IMR-90 (cell line): ENCODE results near the gene ZNF644. TPM values are rescaled to one million over a fixed set of nuclear protein-coding genes. Genes with fewer than 3 reads are reported as not detected.

Experiments used
- ATAC-seq: fragments of 200-7000 bp; cut with Tn5 transposase; 2 replicates; pipeline ENCODE4 v1.9.1; 2020; ENCODE audit warnings: low read depth, mild to moderate bottlenecking, moderate library complexity
- BruUV-seq: library from RNA; stranded (reverse); fragments of 400-500 nt; replicated peaks from 2 replicates; lab custom pipeline; 2021; lab: Mats Ljungman, UMichigan
- CTCF ChIA-PET: fragments of 300-600 bp; formaldehyde crosslinking; extraction: SDS; loops from one replicate; lab custom pipeline; 2021; ENCODE audit warnings: antibody characterized with exemption; lab: Yijun Ruan, JAX
- POLR2A ChIA-PET: fragments of 300-600 bp; sonication (Branson Sonifier 250); formaldehyde crosslinking; loops from one replicate; lab custom pipeline; 2022; ENCODE audit warnings: antibody characterized with exemption; ENCODE audit not compliant: unreplicated experiment; lab: Charles Lee
- DNase-seq: peaks from one replicate; pipeline ENCODE4 v3.0.0; 2013
- H2AFZ ChIP-seq: replicated peaks from 2 replicates; pipeline ENCODE3; 2013; ENCODE audit warnings: low read length, mild to moderate bottlenecking; ENCODE audit not compliant: poor library complexity
- H2AK5ac ChIP-seq: 2 replicates; pipeline ENCODE4 v1.6.1; 2013; ENCODE audit warnings: low read depth, low read length, inconsistent platforms
- H2AK9ac ChIP-seq: replicated peaks from 2 replicates; pipeline ENCODE3; 2013; ENCODE audit warnings: mild to moderate bottlenecking, low read depth, low read length, moderate library complexity; ENCODE audit not compliant: poor library complexity
- H2BK120ac ChIP-seq: 2 replicates; pipeline ENCODE4 v1.6.1; 2013; ENCODE audit warnings: low read depth, low read length, inconsistent platforms
- H2BK15ac ChIP-seq: 3 replicates; pipeline ENCODE4 v1.6.1; 2013; ENCODE audit warnings: low read depth, low read length, inconsistent platforms
- H2BK20ac ChIP-seq: 2 replicates; pipeline ENCODE4 v1.6.1; 2013; ENCODE audit warnings: low read depth, mild to moderate bottlenecking, inconsistent platforms, low read length, moderate library complexity
- H2BK5ac ChIP-seq: 2 replicates; pipeline ENCODE4 v1.6.1; 2013; ENCODE audit warnings: mild to moderate bottlenecking, low read depth, low read length, inconsistent platforms; ENCODE audit not compliant: poor library complexity, severe bottlenecking
- H3K14ac ChIP-seq: replicated peaks from 2 replicates; pipeline ENCODE4 v1.6.1; 2013; ENCODE audit warnings: low read depth, low read length, inconsistent platforms
- H3K18ac ChIP-seq: 2 replicates; pipeline ENCODE4 v1.6.1; 2013; ENCODE audit warnings: low read depth, low read length, control low read depth
- H3K23ac ChIP-seq: 2 replicates; pipeline ENCODE4 v1.6.1; 2013; ENCODE audit warnings: low read depth, low read length, inconsistent platforms
- H3K27ac ChIP-seq: 2 replicates; pipeline ENCODE4 v1.5.1; 2013; ENCODE audit warnings: mild to moderate bottlenecking, control low read depth, low read length; ENCODE audit not compliant: insufficient read depth
- H3K27me3 ChIP-seq: 2 replicates; pipeline ENCODE4 v1.6.1; 2013; ENCODE audit warnings: low read length; ENCODE audit not compliant: control insufficient read depth, insufficient read depth
- H3K36me3 ChIP-seq: 2 replicates; pipeline ENCODE4 v1.6.1; 2013; ENCODE audit warnings: low read length, mixed read lengths; ENCODE audit not compliant: control insufficient read depth, insufficient read depth
- H3K4ac ChIP-seq: 2 replicates; pipeline ENCODE4 v1.6.1; 2013; ENCODE audit warnings: low read depth, low read length, inconsistent platforms
- H3K4me1 ChIP-seq: 2 replicates; pipeline ENCODE4 v1.6.1; 2013; ENCODE audit warnings: low read length, mixed read lengths; ENCODE audit not compliant: control insufficient read depth, insufficient read depth
- H3K4me2 ChIP-seq: 2 replicates; pipeline ENCODE4 v1.6.1; 2013; ENCODE audit warnings: low read depth, mild to moderate bottlenecking, control low read depth, low read length, moderate library complexity
- H3K4me3 ChIP-seq: 2 replicates; pipeline ENCODE4 v1.5.1; 2013; ENCODE audit warnings: low read depth, mild to moderate bottlenecking, control low read depth, low read length, moderate library complexity; ENCODE audit not compliant: insufficient read depth
- H3K56ac ChIP-seq: 2 replicates; pipeline ENCODE4 v1.6.1; 2013; ENCODE audit warnings: low read length, inconsistent platforms; ENCODE audit not compliant: insufficient read depth; ENCODE audit errors: extremely low read depth
- H3K79me1 ChIP-seq, 2 experiments: 2 replicates each; pipeline ENCODE4 v1.6.1; 2013; ENCODE audit warnings: low read length in 2 of 2, inconsistent platforms in 1 of 2, low read depth in 1 of 2
- H3K9ac ChIP-seq: 2 replicates; pipeline ENCODE4 v1.6.1; 2013; ENCODE audit warnings: low read depth, low read length, control low read depth
- H3K9me1 ChIP-seq: 2 replicates; pipeline ENCODE4 v1.6.1; 2013; ENCODE audit warnings: low read length, inconsistent platforms; ENCODE audit not compliant: insufficient read depth
- H3K9me3 ChIP-seq: 2 replicates; pipeline ENCODE4 v1.6.1; 2013; ENCODE audit warnings: low read length; ENCODE audit not compliant: control insufficient read depth, insufficient read depth
- H4K20me1 ChIP-seq: 2 replicates; pipeline ENCODE4 v1.6.1; 2013; ENCODE audit warnings: low read length, inconsistent platforms; ENCODE audit not compliant: insufficient read depth
- H4K5ac ChIP-seq: 2 replicates; pipeline ENCODE4 v1.6.1; 2013; ENCODE audit warnings: mild to moderate bottlenecking, low read depth, low read length, control low read depth
- H4K8ac ChIP-seq, 2 experiments: 2 replicates each; pipeline ENCODE4 v1.6.1; 2013; ENCODE audit warnings: low read depth in 2 of 2, low read length in 2 of 2, control low read depth in 1 of 2, inconsistent platforms in 1 of 2
- H4K91ac ChIP-seq: 2 replicates; pipeline ENCODE4 v1.6.1; 2013; ENCODE audit warnings: low read depth, low read length, inconsistent platforms; ENCODE audit not compliant: insufficient read depth
- BHLHE40 ChIP-seq: fragments of 150-350 bp; IDR thresholded peaks from 2 replicates; pipeline ENCODE4 v1.6.1; 2016; ENCODE audit warnings: mild to moderate bottlenecking, low read depth, low read length
- CEBPB ChIP-seq: IDR thresholded peaks from 2 replicates; pipeline ENCODE4 v1.6.1; 2012; ENCODE audit warnings: low read depth, low read length, improper control_type of control experiment
- CHD1 ChIP-seq: IDR thresholded peaks from 2 replicates; pipeline ENCODE4 v1.6.1; 2012; ENCODE audit warnings: low read depth, low read length, improper control_type of control experiment
- FOS ChIP-seq: fragments of 150-350 bp; IDR thresholded peaks from 2 replicates; pipeline ENCODE4 v1.6.1; 2016; ENCODE audit warnings: low read depth, low read length
- MAFK ChIP-seq: IDR thresholded peaks from 2 replicates; pipeline ENCODE4 v1.6.1; 2012; ENCODE audit warnings: low read depth, low read length, improper control_type of control experiment
- MAZ ChIP-seq: IDR thresholded peaks from 2 replicates; pipeline ENCODE4 v1.6.1; 2012; ENCODE audit warnings: low read depth, mild to moderate bottlenecking, low read length, improper control_type of control experiment, moderate library complexity, borderline replicate concordance
- MXI1 ChIP-seq: IDR thresholded peaks from 2 replicates; pipeline ENCODE4 v1.6.1; 2012; ENCODE audit warnings: low read depth, mild to moderate bottlenecking, low read length, moderate library complexity, borderline replicate concordance
- NFE2L2 ChIP-seq: fragments of 150-350 bp; IDR thresholded peaks from 2 replicates; pipeline ENCODE4 v1.6.1; 2016; ENCODE audit warnings: low read depth, mild to moderate bottlenecking, low read length
- POLR2A ChIP-seq: IDR thresholded peaks from 2 replicates; pipeline ENCODE4 v1.6.1; 2012; ENCODE audit warnings: mild to moderate bottlenecking, low read depth, low read length
- RAD21 ChIP-seq: IDR thresholded peaks from 2 replicates; pipeline ENCODE4 v1.6.1; 2012; ENCODE audit warnings: low read length, improper control_type of control experiment
- RCOR1 ChIP-seq: IDR thresholded peaks from 2 replicates; pipeline ENCODE4 v1.6.1; 2012; ENCODE audit warnings: mild to moderate bottlenecking, low read length, improper control_type of control experiment; ENCODE audit not compliant: insufficient replicate concordance
- RFX5 ChIP-seq: IDR thresholded peaks from 2 replicates; pipeline ENCODE4 v1.8.0; 2012; ENCODE audit warnings: low read depth, mild to moderate bottlenecking, low read length, moderate library complexity
- SMC3 ChIP-seq: fragments of 150-350 bp; IDR thresholded peaks from 2 replicates; pipeline ENCODE4 v1.6.1; 2016; ENCODE audit warnings: low read depth, mild to moderate bottlenecking, antibody characterized with exemption, low read length, moderate library complexity
- WGBS, 2 experiments: methylation state at CpG; one replicate each; pipeline versions ENCODE4 v1.1.5 to v1.1.7; 2013; ENCODE audit warnings: missing lambda C conversion rate in 2 of 2; ENCODE audit not compliant: insufficient read length in 1 of 2; ENCODE audit errors: extremely low coverage in 2 of 2; 5-methylcytosine and 5-hydroxymethylcytosine counted together
- dilution Hi-C: fragments of 300-500 bp; cut with HindIII; formaldehyde crosslinking; loops from one replicate; pipeline ENCODE4 v1.14.3; 2018; ENCODE audit warnings: low sequenced_read_pairs; ENCODE audit not compliant: unreplicated experiment
- in situ Hi-C: fragments of 300-500 bp; cut with MboI; formaldehyde crosslinking; loops from 3 replicates; pipeline ENCODE4 v1.14.3; 2019; ENCODE audit warnings: low sequenced_read_pairs, inconsistent platforms, mixed read lengths
- intact Hi-C: fragments of 100-400 bp; cut with micrococcal nuclease; formaldehyde crosslinking; loops from 2 replicates; pipeline ENCODE4 v1.10.0; 2022
- polyA plus RNA-seq, 3 experiments: library from polyadenylated mRNA; depleted of rRNA; stranded (reverse); fragments of >200 nt; gene quantifications; 2 replicates each; pipeline ENCODE4 v1.2.3, GENCODE V29; 2012; ENCODE audit warnings: low replicate concordance in 1 of 3
- total RNA-seq: library from RNA; depleted of rRNA; stranded (reverse); fragments of >200 nt; gene quantifications from 2 replicates; pipeline ENCODE4 v1.2.3, GENCODE V29; 2012
- TF ChIP-seq, protein P1 (sequence below): fragments of 150-350 bp; IDR thresholded peaks from 2 replicates; pipeline ENCODE4 v1.6.1; 2016; ENCODE audit warnings: low read depth, mild to moderate bottlenecking, low read length, moderate library complexity, borderline replicate concordance
- TF ChIP-seq, protein P2 (sequence below): conservative IDR thresholded peaks from 2 replicates; pipeline ENCODE4 v1.5.1; 2012; ENCODE audit warnings: mild to moderate bottlenecking, low read depth, low read length, improper control_type of control experiment
- TF ChIP-seq, protein P3 (sequence below): fragments of 150-350 bp; IDR thresholded peaks from 2 replicates; pipeline ENCODE4 v1.6.1; 2017; ENCODE audit warnings: mild to moderate bottlenecking, antibody characterized with exemption, low read length, low read depth

The ZNF644 gene
- total and polyA plus RNA-seq, 2 of the 4 experiments (the other 2 are of a cell fraction), result 9.0 to 45.3 TPM

GRCh38 chr1:91038582-91038981 lies 16.7 kb upstream of the ZNF644 start:
- POLR2A ChIA-PET, result no interaction called here
- Histone ChIP-seq H3K4me2 (no peak overlapping the region), H2AK9ac (no peak overlapping the region), H3K27me3 (no peaks in the 10 kb centered on the region; the same call in 1 of the 2 replicates), H3K9me3 (no peaks in the 10 kb centered on the region), H3K79me1 (no peaks in the 10 kb centered on the region), H2BK20ac (no peak overlapping the region), H2BK120ac (no peak overlapping the region), H3K23ac (no peak overlapping the region), H3K27ac (no peak overlapping the region), H2AFZ (no peak overlapping the region), H3K9me1 (no peaks in the 10 kb centered on the region), H4K8ac (no peak overlapping the region), H3K18ac (no peak overlapping the region), H4K20me1 (no peaks in the 10 kb centered on the region), H3K4ac (no peak overlapping the region), H3K56ac (no peak overlapping the region), H2BK5ac (no peak overlapping the region), H3K4me3 (no peak overlapping the region), H3K9ac (no peak overlapping the region), H3K4me1 (no peaks in the 10 kb centered on the region), H2BK15ac (no peak overlapping the region), H3K14ac (no peak overlapping the region), H4K5ac (no peak overlapping the region), H3K36me3 (no peaks in the 10 kb centered on the region), H2AK5ac (no peak overlapping the region), H4K91ac (no peak overlapping the region)
- dilution Hi-C loops (no loop called here), in situ Hi-C loops (no loop called here), intact Hi-C loops (no loop called here)
- WGBS, 2 experiments, result 66% methylated on average over 2 of the region's 5 CpGs; no CpG with 5 or more reads in 1 of the 2 experiments
- DNase-seq (no peak), ATAC-seq (no peak)
- TF ChIP-seq MXI1, result no peak
- no peak for TF ChIP-seq RCOR1
- TF ChIP-seq RAD21, result no peak
- no peak for TF ChIP-seq MAFK
- TF ChIP-seq RFX5, result no peak
- TF ChIP-seq POLR2A, result no peak
- TF ChIP-seq SMC3, result no peak
- TF ChIP-seq, protein P1, sequence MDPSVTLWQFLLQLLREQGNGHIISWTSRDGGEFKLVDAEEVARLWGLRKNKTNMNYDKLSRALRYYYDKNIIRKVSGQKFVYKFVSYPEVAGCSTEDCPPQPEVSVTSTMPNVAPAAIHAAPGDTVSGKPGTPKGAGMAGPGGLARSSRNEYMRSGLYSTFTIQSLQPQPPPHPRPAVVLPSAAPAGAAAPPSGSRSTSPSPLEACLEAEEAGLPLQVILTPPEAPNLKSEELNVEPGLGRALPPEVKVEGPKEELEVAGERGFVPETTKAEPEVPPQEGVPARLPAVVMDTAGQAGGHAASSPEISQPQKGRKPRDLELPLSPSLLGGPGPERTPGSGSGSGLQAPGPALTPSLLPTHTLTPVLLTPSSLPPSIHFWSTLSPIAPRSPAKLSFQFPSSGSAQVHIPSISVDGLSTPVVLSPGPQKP, result no peak
- no peak for TF ChIP-seq FOS
- TF ChIP-seq, protein P2, sequence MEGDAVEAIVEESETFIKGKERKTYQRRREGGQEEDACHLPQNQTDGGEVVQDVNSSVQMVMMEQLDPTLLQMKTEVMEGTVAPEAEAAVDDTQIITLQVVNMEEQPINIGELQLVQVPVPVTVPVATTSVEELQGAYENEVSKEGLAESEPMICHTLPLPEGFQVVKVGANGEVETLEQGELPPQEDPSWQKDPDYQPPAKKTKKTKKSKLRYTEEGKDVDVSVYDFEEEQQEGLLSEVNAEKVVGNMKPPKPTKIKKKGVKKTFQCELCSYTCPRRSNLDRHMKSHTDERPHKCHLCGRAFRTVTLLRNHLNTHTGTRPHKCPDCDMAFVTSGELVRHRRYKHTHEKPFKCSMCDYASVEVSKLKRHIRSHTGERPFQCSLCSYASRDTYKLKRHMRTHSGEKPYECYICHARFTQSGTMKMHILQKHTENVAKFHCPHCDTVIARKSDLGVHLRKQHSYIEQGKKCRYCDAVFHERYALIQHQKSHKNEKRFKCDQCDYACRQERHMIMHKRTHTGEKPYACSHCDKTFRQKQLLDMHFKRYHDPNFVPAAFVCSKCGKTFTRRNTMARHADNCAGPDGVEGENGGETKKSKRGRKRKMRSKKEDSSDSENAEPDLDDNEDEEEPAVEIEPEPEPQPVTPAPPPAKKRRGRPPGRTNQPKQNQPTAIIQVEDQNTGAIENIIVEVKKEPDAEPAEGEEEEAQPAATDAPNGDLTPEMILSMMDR, result no peak
- TF ChIP-seq, protein P3, sequence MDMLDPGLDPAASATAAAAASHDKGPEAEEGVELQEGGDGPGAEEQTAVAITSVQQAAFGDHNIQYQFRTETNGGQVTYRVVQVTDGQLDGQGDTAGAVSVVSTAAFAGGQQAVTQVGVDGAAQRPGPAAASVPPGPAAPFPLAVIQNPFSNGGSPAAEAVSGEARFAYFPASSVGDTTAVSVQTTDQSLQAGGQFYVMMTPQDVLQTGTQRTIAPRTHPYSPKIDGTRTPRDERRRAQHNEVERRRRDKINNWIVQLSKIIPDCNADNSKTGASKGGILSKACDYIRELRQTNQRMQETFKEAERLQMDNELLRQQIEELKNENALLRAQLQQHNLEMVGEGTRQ, result no peak
- no peak for TF ChIP-seq BHLHE40
- TF ChIP-seq CHD1, result no peak
- TF ChIP-seq NFE2L2, result no peak
- no peak for TF ChIP-seq CEBPB
- no peak for TF ChIP-seq MAZ
- BruUV-seq, result no TSS peak
- CTCF ChIA-PET, result no interaction called here
